Erythroblast (primary cell): Measurements from ENCODE around the gene REPIN1.

Experiments
- GATA1 ChIP-seq: IDR thresholded peaks from 2 replicates; pipeline ENCODE4 v1.6.1; 2011; ENCODE audit warnings: low read depth, mild to moderate bottlenecking, control low read depth, low read length, moderate library complexity
- POLR2A ChIP-seq: IDR thresholded peaks from 2 replicates; pipeline ENCODE4 v1.6.1; 2011; ENCODE audit warnings: mild to moderate bottlenecking, low read length

- TF ChIP-seq POLR2A (no peak), GATA1 (no peak)
These were observed 52.5 kb downstream of the REPIN1 start for GRCh38 chr7:150420987-150421674.
